H1 (cell line): ENCODE measurements around the gene TOMT. TPM values are rescaled to one million over a fixed set of nuclear protein-coding genes. Genes with fewer than 3 reads are reported as not detected.

Source experiments
- CTCF ChIA-PET: fragments of 300-600 bp; sonication (Branson Sonifier 250); formaldehyde crosslinking; loops from one replicate; lab custom pipeline; 2021; ENCODE audit not compliant: partially characterized antibody; lab: Charles Lee
- POLR2A ChIA-PET: fragments of 300-600 bp; sonication (Branson Sonifier 250); formaldehyde crosslinking; loops from one replicate; lab custom pipeline; 2021; ENCODE audit warnings: inconsistent platforms; ENCODE audit not compliant: partially characterized antibody; lab: Charles Lee
- DNase-seq, 2 experiments: peaks; one replicate each; pipeline versions ENCODE4 v3.0.0 to v3.0.0-alpha.2; 2010 to 2022; ENCODE audit warnings: low spot score in 2 of 2, low read depth in 1 of 2, mixed read lengths in 1 of 2
- FAIRE-seq: peaks from 2 replicates; lab custom pipeline; 2011; peaks lifted over from hg19 to GRCh38; lab: Jason Lieb, UNC
- H2AFZ ChIP-seq: 2 replicates; pipeline ENCODE4 v1.8.1; 2012; ENCODE audit warnings: low read length, inconsistent platforms
- H2AK5ac ChIP-seq: 2 replicates; pipeline ENCODE4 v1.6.1; 2013; ENCODE audit warnings: low read depth, low read length
- H2BK120ac ChIP-seq: replicated peaks from 2 replicates; pipeline ENCODE3; 2013; ENCODE audit warnings: low read depth, low read length, inconsistent platforms
- H2BK12ac ChIP-seq: 2 replicates; pipeline ENCODE4 v1.6.1; 2013; ENCODE audit warnings: low read depth, low read length
- H2BK15ac ChIP-seq: 2 replicates; pipeline ENCODE4 v1.6.1; 2013; ENCODE audit warnings: low read length
- H2BK20ac ChIP-seq: 2 replicates; pipeline ENCODE4 v1.6.1; 2013; ENCODE audit warnings: low read length
- H2BK5ac ChIP-seq: 2 replicates; pipeline ENCODE4 v1.6.1; 2013; ENCODE audit warnings: low read depth, low read length
- H3K14ac ChIP-seq: 2 replicates; pipeline ENCODE4 v1.6.1; 2013; ENCODE audit warnings: inconsistent platforms; ENCODE audit not compliant: insufficient read length
- H3K18ac ChIP-seq: 2 replicates; pipeline ENCODE4 v1.6.1; 2013; ENCODE audit warnings: low read length; ENCODE audit errors: extremely low read depth
- H3K23ac ChIP-seq: 2 replicates; pipeline ENCODE4 v1.6.1; 2013; ENCODE audit warnings: inconsistent platforms; ENCODE audit not compliant: insufficient read length
- H3K23me2 ChIP-seq: 2 replicates; pipeline ENCODE4 v1.6.1; 2013; ENCODE audit warnings: low read depth, low read length
- H3K27ac ChIP-seq: 2 replicates; pipeline ENCODE4 v1.6.1; 2011; ENCODE audit warnings: low read depth, low read length, inconsistent platforms
- H3K27me3 ChIP-seq, 4 experiments: replicated peaks in 1 of 4; 1 replicate in 1 of 4; 2 replicates in 3 of 4; pipeline versions ENCODE4 v1.6.1 to v1.8.1; 2011 to 2013; ENCODE audit warnings: low read length in 3 of 4, mild to moderate bottlenecking in 3 of 4, inconsistent platforms in 2 of 4, mixed read lengths in 2 of 4, moderate library complexity in 1 of 4; ENCODE audit not compliant: control insufficient read depth in 3 of 4, insufficient read depth in 3 of 4; ENCODE audit errors: extremely low read depth in 1 of 4
- H3K36me3 ChIP-seq, 4 experiments: 2 replicates each; pipeline versions ENCODE4 v1.6.1 to v1.8.1; 2011 to 2013; ENCODE audit warnings: mild to moderate bottlenecking in 4 of 4, low read length in 3 of 4, moderate library complexity in 2 of 4, control low read depth in 1 of 4, inconsistent platforms in 1 of 4; ENCODE audit not compliant: insufficient read depth in 4 of 4, control insufficient read depth in 2 of 4
- H3K4ac ChIP-seq: replicated peaks from 2 replicates; pipeline ENCODE3; 2013; ENCODE audit warnings: low read length, low read depth, mixed read lengths, inconsistent platforms; ENCODE audit not compliant: insufficient read length
- H3K4me1 ChIP-seq, 4 experiments: replicated peaks in 1 of 4; 1 replicate in 1 of 4; 2 replicates in 3 of 4; pipeline versions ENCODE4 v1.6.1 to v1.8.1; 2011 to 2013; ENCODE audit warnings: low read length in 3 of 4, inconsistent platforms in 2 of 4, mixed read lengths in 1 of 4; ENCODE audit not compliant: insufficient read depth in 4 of 4, control insufficient read depth in 3 of 4
- H3K4me2 ChIP-seq, 2 experiments: 2 replicates each; pipeline versions ENCODE4 v1.6.1 to v1.8.1; 2011 to 2013; ENCODE audit warnings: low read depth in 2 of 2, low read length in 2 of 2, control low read depth in 1 of 2, inconsistent platforms in 1 of 2, mild to moderate bottlenecking in 1 of 2; ENCODE audit not compliant: insufficient read depth in 1 of 2
- H3K4me3 ChIP-seq, 4 experiments: fragments of 200-600, 300-600 bp in 1 of 4; sonication (generic), shearing (Covaris generic), sonication (Bioruptor Twin) in 1 of 4; 2 replicates each; pipeline versions ENCODE4 v1.5.1 to v1.8.1; 2011 to 2016; ENCODE audit warnings: low read length in 4 of 4, low read depth in 3 of 4, control low read depth in 2 of 4, inconsistent platforms in 2 of 4, mild to moderate bottlenecking in 2 of 4, mixed read lengths in 1 of 4, moderate library complexity in 1 of 4; ENCODE audit not compliant: insufficient read depth in 2 of 4; ENCODE audit errors: extremely low read depth in 1 of 4
- H3K56ac ChIP-seq: replicated peaks from 2 replicates; pipeline ENCODE3; 2013; ENCODE audit warnings: low read depth, mild to moderate bottlenecking, mixed read lengths, low read length, inconsistent platforms; ENCODE audit not compliant: insufficient read length
- H3K79me1 ChIP-seq: 2 replicates; pipeline ENCODE4 v1.6.1; 2013; ENCODE audit warnings: low read depth, low read length, control low read depth
- H3K79me2 ChIP-seq, 2 experiments: 2 replicates each; pipeline versions ENCODE4 v1.6.1 to v1.8.1; 2012 to 2013; ENCODE audit warnings: low read length in 2 of 2, mild to moderate bottlenecking in 2 of 2, inconsistent platforms in 1 of 2; ENCODE audit not compliant: insufficient read depth in 2 of 2, control insufficient read depth in 1 of 2
- H3K9ac ChIP-seq, 4 experiments: replicated peaks in 1 of 4; 1 replicate in 1 of 4; 2 replicates in 3 of 4; pipeline versions ENCODE4 v1.6.1 to v1.8.1; 2011 to 2013; ENCODE audit warnings: low read depth in 3 of 4, low read length in 3 of 4, control low read depth in 2 of 4, mild to moderate bottlenecking in 2 of 4, moderate library complexity in 2 of 4, inconsistent platforms in 1 of 4; ENCODE audit errors: extremely low read depth in 1 of 4
- H3K9me3 ChIP-seq, 2 experiments: 2 replicates each; pipeline versions ENCODE4 v1.6.1 to v1.8.1; 2012 to 2013; ENCODE audit warnings: mild to moderate bottlenecking in 2 of 2, moderate library complexity in 2 of 2, control low read depth in 1 of 2, inconsistent platforms in 1 of 2, low read depth in 1 of 2, low read length in 1 of 2, mixed read lengths in 1 of 2; ENCODE audit not compliant: insufficient read depth in 2 of 2
- H4K20me1 ChIP-seq, 2 experiments: replicated peaks in 1 of 2; 2 replicates each; pipeline versions ENCODE3 to v1.8.1; 2011 to 2013; ENCODE audit warnings: inconsistent platforms in 2 of 2, low read length in 2 of 2, mild to moderate bottlenecking in 1 of 2; ENCODE audit not compliant: insufficient read depth in 2 of 2, control insufficient read depth in 1 of 2
- H4K5ac ChIP-seq: 2 replicates; pipeline ENCODE4 v1.6.1; 2013; ENCODE audit warnings: low read length, low read depth, mixed read lengths, inconsistent platforms; ENCODE audit not compliant: insufficient read length
- H4K8ac ChIP-seq: 2 replicates; pipeline ENCODE4 v1.8.0; 2013; ENCODE audit warnings: mild to moderate bottlenecking, moderate library complexity, low read length, inconsistent platforms; ENCODE audit not compliant: insufficient read depth; ENCODE audit errors: extremely low read depth
- H4K91ac ChIP-seq: replicated peaks from 2 replicates; pipeline ENCODE3; 2013; ENCODE audit warnings: low read length, mixed read lengths, inconsistent platforms; ENCODE audit not compliant: insufficient read length
- EGR1 ChIP-seq: IDR thresholded peaks from 2 replicates; pipeline ENCODE4 v1.6.1; 2011; ENCODE audit warnings: low read depth, low read length, borderline replicate concordance
- GTF2F1 ChIP-seq: IDR thresholded peaks from 2 replicates; pipeline ENCODE4 v1.6.1; 2012; ENCODE audit warnings: low read depth, low read length, improper control_type of control experiment, borderline replicate concordance
- HDAC2 ChIP-seq, 2 experiments: fragments of 300-600 bp in 1 of 2; sonication (generic) in 1 of 2; IDR thresholded peaks; 2 replicates each; pipeline ENCODE4 v1.6.1; 2011 to 2012; ENCODE audit warnings: low read depth in 2 of 2, low read length in 2 of 2, mild to moderate bottlenecking in 2 of 2, moderate library complexity in 2 of 2, borderline replicate concordance in 1 of 2, inconsistent platforms in 1 of 2
- SIX5 ChIP-seq: IDR thresholded peaks from 2 replicates; pipeline ENCODE4 v1.6.1; 2011; ENCODE audit warnings: mild to moderate bottlenecking, low read depth, low read length
- SP4 ChIP-seq: IDR thresholded peaks from 2 replicates; pipeline ENCODE4 v1.6.1; 2012; ENCODE audit warnings: low read length, inconsistent platforms
- WGBS, 2 experiments: shearing (Covaris generic) in 1 of 2; methylation state at CpG; one replicate each; pipeline versions ENCODE4 v1.1.6 to v1.1.7; 2013 to 2015; ENCODE audit warnings: low lambda C conversion rate in 2 of 2, mixed read lengths in 2 of 2, inconsistent platforms in 1 of 2, low coverage in 1 of 2, missing lambda C conversion rate in 1 of 2; ENCODE audit not compliant: insufficient replicate concordance in 2 of 2, insufficient coverage in 1 of 2, insufficient read length in 1 of 2; ENCODE audit errors: extremely low coverage in 1 of 2, missing lambda C conversion rate in 1 of 2; 5-methylcytosine and 5-hydroxymethylcytosine counted together
- polyA plus RNA-seq, 7 experiments: library from polyadenylated mRNA; depleted of rRNA in 3 of 7; stranded (reverse) in 5 of 7; unstranded in 2 of 7; fragments of >200 nt in 5 of 7; fragments of 200-250 nt in 2 of 7; gene quantifications; 1 replicate in 5 of 7; 2 replicates in 1 of 7; 4 replicates in 1 of 7; pipeline versions ENCODE4 v1.2.1 to v1.2.3, GENCODE V29; 2011 to 2013; ENCODE audit warnings: missing spikeins in 2 of 7, mixed read lengths in 2 of 7
- total RNA-seq: library from RNA; stranded (reverse); fragmentation: NEBNext Ultra II Directional; extraction: Animal tissue kit (Norgen Biotek cat#: 25700); gene quantifications from 2 replicates; pipeline ENCODE4 v1.2.1, GENCODE V29; 2021
- TF ChIP-seq, protein P1 (sequence below), 3 experiments: IDR thresholded peaks; 1 replicate in 2 of 3; 2 replicates in 1 of 3; pipeline versions ENCODE4 v1.5.1 to v1.6.1; 2011; ENCODE audit warnings: low read length in 3 of 3, mild to moderate bottlenecking in 3 of 3, inconsistent platforms in 2 of 3, low read depth in 1 of 3, moderate library complexity in 1 of 3; ENCODE audit not compliant: insufficient read depth in 1 of 3; ENCODE audit errors: control extremely low read depth in 1 of 3

The TOMT gene
- total and polyA plus RNA-seq, 2 of the 8 experiments (the other 6 are each of a cell fraction or from before 2014, with no cell fraction given) = 0.11 TPM; not detected in 1

GRCh38 chr11:72084076-72084475 lies 21.6 kb upstream of the TOMT start:
- H3K4me2 ChIP-seq = no peak overlapping the region
- CTCF ChIA-PET = interaction anchor here (3.4 to 3.9 kb wide), 2 partner anchors 59 to 70 kb away, joined by 26 to 44 read pairs; no protein-coding TSS in a partner anchor
- no peak for FAIRE-seq
- TF ChIP-seq SP4 (no peak), EGR1 (no peak), HDAC2 (IDR thresholded peaks at IDR 0.05; ENCODE audit: borderline replicate concordance in 1 of 2, low read depth in 2 of 2, low read length in 2 of 2) (no peak), SIX5 (no peak), GTF2F1 (no peak)
- TF ChIP-seq, protein P1, sequence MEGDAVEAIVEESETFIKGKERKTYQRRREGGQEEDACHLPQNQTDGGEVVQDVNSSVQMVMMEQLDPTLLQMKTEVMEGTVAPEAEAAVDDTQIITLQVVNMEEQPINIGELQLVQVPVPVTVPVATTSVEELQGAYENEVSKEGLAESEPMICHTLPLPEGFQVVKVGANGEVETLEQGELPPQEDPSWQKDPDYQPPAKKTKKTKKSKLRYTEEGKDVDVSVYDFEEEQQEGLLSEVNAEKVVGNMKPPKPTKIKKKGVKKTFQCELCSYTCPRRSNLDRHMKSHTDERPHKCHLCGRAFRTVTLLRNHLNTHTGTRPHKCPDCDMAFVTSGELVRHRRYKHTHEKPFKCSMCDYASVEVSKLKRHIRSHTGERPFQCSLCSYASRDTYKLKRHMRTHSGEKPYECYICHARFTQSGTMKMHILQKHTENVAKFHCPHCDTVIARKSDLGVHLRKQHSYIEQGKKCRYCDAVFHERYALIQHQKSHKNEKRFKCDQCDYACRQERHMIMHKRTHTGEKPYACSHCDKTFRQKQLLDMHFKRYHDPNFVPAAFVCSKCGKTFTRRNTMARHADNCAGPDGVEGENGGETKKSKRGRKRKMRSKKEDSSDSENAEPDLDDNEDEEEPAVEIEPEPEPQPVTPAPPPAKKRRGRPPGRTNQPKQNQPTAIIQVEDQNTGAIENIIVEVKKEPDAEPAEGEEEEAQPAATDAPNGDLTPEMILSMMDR (IDR thresholded peaks at IDR 0.05; ENCODE audit: control extremely low read depth in 1 of 3, insufficient read depth in 1 of 3, low read depth in 1 of 3, low read length in 3 of 3) = no peak

More at GRCh38 chr11:72084076-72084475, 21.6 kb upstream of the TOMT start:
- H4K5ac ChIP-seq = no peak overlapping the region
- no peak overlapping the region for H2BK20ac ChIP-seq
- no peak overlapping the region for H2BK15ac ChIP-seq
- POLR2A ChIA-PET = interaction anchor here (0.9 to 8.4 kb wide), 4 partner anchors 13 to 44 kb away, joined by 3 to 144 read pairs (median 18); partner anchors contain the start of genes ANAPC15 and LAMTOR1
- H4K8ac ChIP-seq = no peak overlapping the region
- H2BK12ac ChIP-seq = no peak overlapping the region
- no peak overlapping the region for H3K23ac ChIP-seq
- H2AK5ac ChIP-seq = no peak overlapping the region
- no peak overlapping the region for H3K56ac ChIP-seq
- H3K9me3 ChIP-seq = no peaks in the 10 kb centered on the region
- peaks cover 0 to 2% (median 0%) of the 10 kb centered on the region in 4 experiments; a peak in 2 of 7 replicates for H3K4me1 ChIP-seq
- H3K27ac ChIP-seq = no peak overlapping the region
- H4K20me1 ChIP-seq = peaks cover 0 to 2% of the 10 kb centered on the region in 2 experiments
- no peak overlapping the region for H2BK5ac ChIP-seq
- H3K4ac ChIP-seq = no peak overlapping the region
- H3K9ac ChIP-seq = no peak overlapping the region
- no peak for DNase-seq
- H3K79me2 ChIP-seq = peaks cover 5 to 9% of the 10 kb centered on the region in 2 experiments; a peak in 3 of 4 replicates
- H4K91ac ChIP-seq = no peak overlapping the region
- 98% methylated on average over 4 of the region's 4 CpGs; no CpG with 5 or more reads in 1 of the 2 experiments for whole genome bisulfite sequencing, 2 experiments
- H3K36me3 ChIP-seq = peaks cover 0 to 4% (median 0%) of the 10 kb centered on the region in 4 experiments; a peak in 2 of 8 replicates
- peaks cover 4% of the 10 kb centered on the region; the same call in 1 of the 2 replicates for H3K23me2 ChIP-seq
- no peak overlapping the region for H2BK120ac ChIP-seq
- no peak overlapping the region for H2AFZ ChIP-seq
- H3K18ac ChIP-seq = no peak overlapping the region
- no peaks in the 10 kb centered on the region for H3K27me3 ChIP-seq
- H3K79me1 ChIP-seq = no peaks in the 10 kb centered on the region
- no peak overlapping the region for H3K4me3 ChIP-seq
- H3K14ac ChIP-seq = no peak overlapping the region
